Forelimb muscle (tissue), 1 donor: ENCODE results near the gene CHURC1. TPM values are rescaled to one million over a fixed set of nuclear protein-coding genes. Genes with fewer than 3 reads are reported as not detected.
"Not testable (repeated sequence)": the region's sequence is repeated elsewhere in the genome, so short reads cannot be mapped to it uniquely, and the experiment has no call there.

ENCODE experiments used
- DNase-seq: peaks from one replicate; pipeline ENCODE4 v3.0.0-alpha.2; 2013; ENCODE audit warnings: low read depth
- polyA plus RNA-seq: library from polyadenylated mRNA; unstranded; fragments of 120-200 nt; gene quantifications from one replicate; pipeline ENCODE4 v1.2.1, GENCODE V29; 2013; ENCODE audit not compliant: insufficient read length

The CHURC1 gene
- polyA plus RNA-seq, 1 donor = 38.5 TPM

DNA sequence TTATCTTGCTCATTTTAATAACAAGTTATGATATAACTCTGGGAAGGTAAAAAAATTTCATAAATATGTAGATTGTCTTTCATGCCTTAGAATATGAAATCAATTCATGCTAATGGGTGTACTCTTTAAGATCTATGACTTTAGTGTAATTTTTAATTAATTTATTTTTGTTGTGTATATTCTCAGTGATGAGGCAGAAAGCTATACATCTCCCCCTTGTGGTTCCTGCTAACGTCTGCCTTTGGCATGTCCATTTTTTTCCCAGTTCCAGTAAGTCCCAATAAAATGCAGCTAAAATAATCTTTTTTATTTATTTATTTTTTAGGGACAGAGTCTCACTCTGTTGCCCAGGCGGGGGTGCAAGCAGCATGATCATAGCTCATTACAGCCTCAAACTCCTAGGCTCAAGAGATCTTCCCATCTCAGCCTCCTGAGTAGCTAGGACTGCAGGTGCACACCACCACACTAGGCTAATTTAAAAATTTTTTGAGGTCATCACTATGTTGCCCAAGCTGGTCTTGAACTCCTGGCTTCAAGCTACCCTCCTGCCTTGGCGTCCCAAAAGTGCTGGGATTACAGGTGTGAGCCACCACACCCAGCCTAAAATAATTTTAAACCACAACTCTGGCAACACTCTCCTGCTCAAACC, 3.3 kb upstream of the CHURC1 start:
- no peak for DNase-seq

GRCh38 chr14:64912261-64912660, 2.0 kb upstream of the CHURC1 start:
- no peak for DNase-seq

DNA sequence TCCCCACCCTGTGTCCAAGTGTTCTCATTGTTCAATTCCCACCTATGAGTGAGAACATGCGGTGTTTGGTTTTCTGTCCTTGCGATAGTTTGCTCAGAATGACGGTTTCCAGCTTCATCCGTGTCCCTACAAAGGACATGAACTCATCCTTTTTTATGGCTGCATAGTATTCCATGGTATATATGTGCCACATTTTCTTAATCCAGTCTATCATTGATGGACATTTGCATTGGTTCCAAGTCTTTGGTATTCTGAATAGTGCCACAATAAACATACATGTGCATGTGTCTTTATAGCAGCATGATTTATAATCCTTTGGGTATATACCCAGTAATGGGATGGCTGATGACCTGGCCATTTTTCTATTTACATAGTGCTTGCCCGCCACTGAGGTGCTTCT, 778 bp upstream of the CHURC1 start:
- not testable (repeated sequence) for DNase-seq

- no peak for DNase-seq
Observed at GRCh38 chr14:64915029-64915424, 772 bp downstream of the CHURC1 start.

GRCh38 chr14:64915797-64916196, 1.5 kb downstream of the CHURC1 start:
- DNase-seq = no peak

GRCh38 chr14:64918216-64918615, 4.0 kb downstream of the CHURC1 start:
- no peak for DNase-seq

DNA sequence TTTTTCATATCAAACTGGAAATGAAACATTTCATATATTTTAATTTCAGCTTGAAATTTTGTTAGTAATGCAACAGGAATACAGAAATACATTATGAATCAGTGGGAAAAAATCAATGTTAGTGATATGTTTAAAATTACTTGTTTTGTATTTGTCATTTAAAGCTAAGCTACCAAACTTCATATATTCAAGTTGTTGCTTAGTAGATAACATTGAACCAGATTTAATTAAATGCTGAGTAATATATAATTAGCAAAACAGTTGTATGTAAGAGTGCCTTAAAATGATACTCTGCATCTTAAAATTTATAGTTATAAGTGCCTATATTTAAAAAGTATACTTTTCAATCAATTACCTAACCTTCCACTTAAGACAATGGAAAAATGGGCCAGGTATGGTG, 5.0 kb downstream of the CHURC1 start:
- no peak for DNase-seq

DNA sequence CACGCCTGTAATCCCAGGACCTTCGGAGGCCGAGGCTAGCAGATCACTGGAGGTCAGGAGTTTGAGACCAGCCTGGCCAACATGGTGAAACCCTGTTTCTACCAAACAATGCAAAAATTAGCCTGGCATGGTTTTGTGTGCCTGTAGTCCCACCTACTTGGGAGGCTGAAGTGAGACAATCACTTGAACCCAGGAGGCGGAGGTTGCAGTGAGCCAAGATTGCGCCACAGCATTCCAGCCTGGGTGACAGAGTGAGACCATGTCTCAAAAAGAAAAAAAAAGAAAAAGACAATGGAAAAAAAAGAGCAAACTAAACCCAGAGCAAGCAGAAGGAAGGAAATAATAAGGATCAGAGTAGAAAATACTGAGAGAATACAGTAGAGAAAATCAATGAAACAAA, 5.4 kb downstream of the CHURC1 start:
- DNase-seq = no peak

DNA sequence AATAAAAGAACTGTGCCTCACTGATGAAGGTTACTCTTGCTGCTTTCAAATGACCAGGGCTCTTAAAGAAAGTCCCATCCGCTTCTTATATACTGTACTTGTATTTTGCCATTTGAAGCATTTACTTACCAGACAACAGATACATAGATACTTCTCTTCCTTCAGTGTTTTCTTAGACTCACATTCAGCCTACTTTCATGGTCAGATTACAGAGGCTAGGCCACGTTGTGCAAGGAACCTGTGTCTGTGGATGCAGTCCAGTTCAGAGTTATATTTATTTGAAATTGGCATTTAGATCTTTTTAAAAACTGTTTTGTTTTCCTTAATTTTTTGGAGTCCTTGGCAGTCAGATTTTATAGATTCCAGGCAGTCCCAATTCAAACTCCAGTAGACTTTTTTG, 6.2 kb downstream of the CHURC1 start:
- DNase-seq = no peak

DNA sequence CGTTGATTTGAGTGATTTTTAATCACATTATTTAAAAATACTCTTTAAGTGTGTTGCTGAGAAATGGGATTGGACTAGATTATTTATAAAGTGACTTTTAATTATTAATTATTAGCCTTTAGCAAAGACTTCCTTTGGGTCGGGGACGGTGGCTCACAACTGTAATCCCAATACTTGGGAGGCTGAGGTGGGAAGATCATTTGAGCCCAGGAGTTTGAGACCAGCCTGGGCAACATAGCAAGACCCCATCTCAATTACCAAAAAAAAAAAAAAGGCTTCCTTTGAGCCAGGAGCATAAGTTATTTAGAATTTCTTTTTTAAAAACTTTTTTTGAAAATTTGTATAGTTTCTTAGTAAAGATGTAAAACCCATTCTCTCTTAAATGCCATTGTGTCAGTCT, 8.8 kb downstream of the CHURC1 start:
- DNase-seq = no peak

DNA sequence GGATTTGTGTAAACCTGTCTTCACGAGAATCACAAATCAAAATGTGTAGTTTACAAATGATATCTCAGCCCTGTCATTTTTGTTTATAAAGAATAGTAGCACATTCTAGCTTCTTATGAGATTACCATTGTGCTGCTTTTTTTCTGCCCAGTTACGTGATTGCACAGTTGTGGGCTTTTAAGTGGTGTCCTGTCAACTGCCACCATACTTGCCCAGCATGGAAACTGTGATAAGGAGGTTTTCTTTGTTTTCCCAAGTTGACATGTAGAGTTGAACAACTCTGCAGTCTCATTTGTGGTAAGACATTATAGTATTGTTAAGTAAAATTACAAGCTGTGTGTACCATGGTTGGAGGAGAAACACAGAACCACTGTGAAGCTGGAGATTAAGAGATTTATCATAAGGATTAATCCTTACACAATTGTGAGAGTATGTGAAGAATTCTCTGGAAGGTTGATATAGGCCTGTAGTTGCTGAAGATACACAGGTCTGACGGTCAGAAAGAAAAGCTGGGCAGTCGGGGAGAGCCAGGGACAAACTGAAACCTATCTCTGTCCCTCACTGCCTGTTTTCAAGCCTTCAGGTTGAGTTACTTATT, 12.2 kb downstream of the CHURC1 start:
- no peak for DNase-seq

- no peak for DNase-seq
Observed at GRCh38 chr14:64927031-64927430, 12.8 kb downstream of the CHURC1 start.

GRCh38 chr14:64928239-64929013, 14.2 kb downstream of the CHURC1 start:
- no peak for DNase-seq

- DNase-seq = no peak
Observed at GRCh38 chr14:64929014-64929359, 14.7 kb downstream of the CHURC1 start.

DNA sequence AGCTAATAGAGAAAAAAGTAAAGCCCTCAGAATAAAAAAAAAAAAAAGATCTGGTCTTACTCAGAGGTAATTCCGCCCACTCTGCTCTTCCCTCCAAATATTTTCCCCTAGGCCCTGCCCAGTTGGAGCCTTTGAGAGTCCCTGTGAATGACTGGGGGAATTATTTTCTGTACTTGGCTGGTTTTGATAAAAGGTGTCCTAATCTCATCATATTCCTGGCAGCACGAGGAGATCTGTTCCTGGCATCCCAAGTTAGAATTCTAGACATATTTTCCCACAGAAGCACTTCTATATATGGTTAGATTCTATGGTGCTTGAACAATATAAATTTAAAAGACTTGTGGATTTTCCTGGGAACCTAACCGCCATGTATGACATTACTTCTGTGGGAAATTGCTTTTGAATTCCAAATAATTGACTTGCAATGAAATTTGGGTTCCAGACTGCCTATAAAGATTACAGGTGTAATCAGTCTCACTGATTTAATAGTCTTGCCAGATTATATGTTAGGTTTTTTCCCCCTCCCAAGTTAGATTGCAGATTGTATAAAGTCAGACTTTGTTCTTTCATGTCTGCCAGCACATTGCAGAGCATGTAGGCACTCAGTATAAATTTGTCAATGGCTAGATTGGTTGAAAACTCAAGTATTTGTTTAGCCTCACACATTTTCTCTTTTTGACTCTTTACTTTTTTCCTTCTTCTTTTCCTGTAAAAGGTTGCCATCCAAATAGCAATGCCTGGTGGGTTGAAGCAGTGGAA, 16.0 kb downstream of the CHURC1 start:
- DNase-seq = no peak

- DNase-seq = no peak
Observed at GRCh38 chr14:64931123-64931522, 16.9 kb downstream of the CHURC1 start.

GRCh38 chr14:64932231-64932630, 18.0 kb downstream of the CHURC1 start:
- DNase-seq = no peak

DNA sequence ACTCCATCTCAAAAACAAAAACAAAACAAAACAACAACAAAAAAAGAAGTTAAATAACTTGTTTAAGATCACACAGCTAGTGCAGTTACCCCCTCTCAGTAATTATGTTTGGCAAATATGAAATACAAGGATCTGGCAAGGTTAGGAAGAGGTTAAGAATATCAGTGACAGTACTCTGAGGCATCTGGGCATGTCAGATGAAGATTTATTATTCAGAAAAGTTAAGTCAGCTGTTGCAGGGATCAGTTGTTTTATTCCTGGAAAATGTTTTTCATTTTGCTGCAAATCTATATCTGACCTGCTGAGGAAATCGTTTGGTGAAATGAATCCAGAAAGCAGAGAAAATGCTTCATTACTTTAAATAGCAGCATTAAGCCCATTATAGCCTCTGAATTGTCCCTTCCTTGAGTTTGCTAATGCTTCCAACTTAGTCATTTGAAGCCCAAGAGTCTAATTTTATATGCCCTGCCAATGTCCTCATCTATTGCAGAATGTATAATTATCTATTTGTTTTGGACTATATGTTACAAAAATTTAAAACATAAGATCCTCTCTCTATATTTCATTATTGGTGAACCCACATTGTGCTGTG, 20.2 kb downstream of the CHURC1 start:
- no peak for DNase-seq

- no peak for DNase-seq
Observed at GRCh38 chr14:64935508-64935907, 21.3 kb downstream of the CHURC1 start.

DNA sequence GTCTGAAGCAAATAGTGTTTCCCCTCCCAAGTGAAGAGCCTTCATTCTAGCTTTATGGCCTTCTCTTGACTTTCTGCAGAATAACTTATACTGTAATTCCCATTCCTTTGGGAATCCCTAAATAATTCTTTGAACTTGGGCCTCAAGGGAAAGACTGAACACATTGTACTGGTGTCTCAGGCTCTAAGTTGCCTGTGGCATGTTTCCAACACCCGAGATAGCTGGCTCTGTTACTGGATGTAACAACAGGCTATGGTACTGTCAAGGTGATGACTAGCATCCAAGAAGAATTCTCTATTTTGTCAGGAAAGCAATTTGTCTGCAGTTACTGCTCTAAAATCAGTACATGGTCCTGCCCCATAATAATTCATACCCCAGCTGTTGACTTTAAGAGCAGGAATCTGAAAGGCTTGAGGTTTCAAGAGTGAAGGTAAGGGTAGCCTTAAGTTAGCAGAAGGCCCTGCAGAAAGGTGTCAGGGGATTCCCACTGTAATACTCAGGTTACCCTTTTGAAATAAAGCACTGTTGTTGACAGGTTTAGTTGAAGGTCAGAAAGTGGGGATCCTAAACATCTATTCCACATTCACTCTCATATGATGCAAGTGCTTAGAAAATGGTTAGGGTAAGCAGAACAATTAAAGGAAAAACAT, 23.0 kb downstream of the CHURC1 start:
- no peak for DNase-seq

DNA sequence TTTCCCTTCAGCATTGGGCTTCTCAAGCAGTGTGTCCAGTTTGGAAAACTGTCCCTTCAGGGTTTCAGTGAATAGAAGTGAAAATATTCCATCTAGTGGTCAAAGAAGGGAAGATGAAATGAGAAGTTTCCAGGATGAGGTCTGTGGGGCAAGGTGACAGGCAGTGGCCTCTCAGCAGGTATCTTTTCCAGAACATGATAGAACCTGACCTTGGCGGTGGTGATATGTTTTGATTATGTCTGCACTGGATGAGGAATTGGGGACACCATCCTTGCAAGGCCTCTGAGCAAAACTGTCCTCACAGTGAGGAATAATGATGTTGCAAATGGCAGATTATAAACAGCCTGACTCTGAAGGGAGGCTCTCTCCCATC, 23.6 kb downstream of the CHURC1 start:
- DNase-seq = no peak
